ENCODE measurements around the gene TUFT1. TPM values are rescaled to one million over a fixed set of nuclear protein-coding genes. Genes with fewer than 3 reads are reported as not detected.

The TUFT1 gene
- total and polyA plus RNA-seq, 9 of the 15 experiments (the other 6 are each of a cell fraction or from before 2014, with no cell fraction given): 0.54 to 2.0 (median 1.7) TPM

GRCh38 chr1:151611288-151611790, 71.2 kb downstream of the TUFT1 start (continued):
- TF ChIP-seq IRF9 (tag; IDR thresholded peaks at IDR 0.05) (peak; percentile 71), ZBTB17 (CRISPR knock-in tag; IDR thresholded peaks at IDR 0.05) (no peak), TSC22D4 (tag; IDR thresholded peaks at IDR 0.05) (no peak), BHLHE40 (IDR thresholded peaks at IDR 0.05; ENCODE audit: low read length) (peak; percentile 57), ZBTB11 (CRISPR knock-in tag; IDR thresholded peaks at IDR 0.05) (no peak), POLR2G (IDR thresholded peaks at IDR 0.05; ENCODE audit: low read depth, low read length) (no peak), TEAD2 (tag; IDR thresholded peaks at IDR 0.05) (0 out of 2 replicates have a peak, but pooled peaks have one; percentile 19), STAT5A (IDR thresholded peaks at IDR 0.05; ENCODE audit: borderline replicate concordance, low read length) (no peak), HMBOX1 (IDR thresholded peaks at IDR 0.05) (peak; percentile 32; the same call in 1 of the 2 replicates), SMAD2 (IDR thresholded peaks at IDR 0.05; ENCODE audit: low read depth, low read length) (no peak), TAF9B (IDR thresholded peaks at IDR 0.05; ENCODE audit: partially characterized antibody) (no peak), ZNF583 (CRISPR knock-in tag; IDR thresholded peaks at IDR 0.05) (peak; percentile 46; the same call in 1 of the 2 replicates), VEZF1 (CRISPR knock-in tag; IDR thresholded peaks at IDR 0.05) (no peak), CREB3 (tag; conservative IDR thresholded peaks at IDR 0.05; ENCODE audit: low read depth) (peak; percentile 64; the same call in 1 of the 2 replicates), CBX3 (IDR thresholded peaks at IDR 0.05; ENCODE audit: borderline replicate concordance in 1 of 2, low read length in 2 of 2) (peak in 1 of 2 experiments; percentile 14; a peak in 1 of 3 replicates), MEF2A (IDR thresholded peaks at IDR 0.05; ENCODE audit: control insufficient read depth, low read depth, low read length) (no peak), ZNF197 (CRISPR knock-in tag; IDR thresholded peaks at IDR 0.05; ENCODE audit: low read depth) (peak; percentile 33; the same call in 1 of the 2 replicates)

All from K562 (cell line).